NCI-H446 treated with DMSO at 0.1 percent for 48 hours (cell line): ENCODE data around the gene EXD2.
"Not testable (repeated sequence)": the region's sequence is repeated elsewhere in the genome, so short reads cannot be mapped to it uniquely, and the experiment has no call there.

ENCODE experiments used
- DNase-seq: peaks from one replicate; lab custom pipeline; 2025; lab: John Stamatoyannopoulos, UW

The EXD2 gene, protein sequence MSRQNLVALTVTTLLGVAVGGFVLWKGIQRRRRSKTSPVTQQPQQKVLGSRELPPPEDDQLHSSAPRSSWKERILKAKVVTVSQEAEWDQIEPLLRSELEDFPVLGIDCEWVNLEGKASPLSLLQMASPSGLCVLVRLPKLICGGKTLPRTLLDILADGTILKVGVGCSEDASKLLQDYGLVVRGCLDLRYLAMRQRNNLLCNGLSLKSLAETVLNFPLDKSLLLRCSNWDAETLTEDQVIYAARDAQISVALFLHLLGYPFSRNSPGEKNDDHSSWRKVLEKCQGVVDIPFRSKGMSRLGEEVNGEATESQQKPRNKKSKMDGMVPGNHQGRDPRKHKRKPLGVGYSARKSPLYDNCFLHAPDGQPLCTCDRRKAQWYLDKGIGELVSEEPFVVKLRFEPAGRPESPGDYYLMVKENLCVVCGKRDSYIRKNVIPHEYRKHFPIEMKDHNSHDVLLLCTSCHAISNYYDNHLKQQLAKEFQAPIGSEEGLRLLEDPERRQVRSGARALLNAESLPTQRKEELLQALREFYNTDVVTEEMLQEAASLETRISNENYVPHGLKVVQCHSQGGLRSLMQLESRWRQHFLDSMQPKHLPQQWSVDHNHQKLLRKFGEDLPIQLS

DNA sequence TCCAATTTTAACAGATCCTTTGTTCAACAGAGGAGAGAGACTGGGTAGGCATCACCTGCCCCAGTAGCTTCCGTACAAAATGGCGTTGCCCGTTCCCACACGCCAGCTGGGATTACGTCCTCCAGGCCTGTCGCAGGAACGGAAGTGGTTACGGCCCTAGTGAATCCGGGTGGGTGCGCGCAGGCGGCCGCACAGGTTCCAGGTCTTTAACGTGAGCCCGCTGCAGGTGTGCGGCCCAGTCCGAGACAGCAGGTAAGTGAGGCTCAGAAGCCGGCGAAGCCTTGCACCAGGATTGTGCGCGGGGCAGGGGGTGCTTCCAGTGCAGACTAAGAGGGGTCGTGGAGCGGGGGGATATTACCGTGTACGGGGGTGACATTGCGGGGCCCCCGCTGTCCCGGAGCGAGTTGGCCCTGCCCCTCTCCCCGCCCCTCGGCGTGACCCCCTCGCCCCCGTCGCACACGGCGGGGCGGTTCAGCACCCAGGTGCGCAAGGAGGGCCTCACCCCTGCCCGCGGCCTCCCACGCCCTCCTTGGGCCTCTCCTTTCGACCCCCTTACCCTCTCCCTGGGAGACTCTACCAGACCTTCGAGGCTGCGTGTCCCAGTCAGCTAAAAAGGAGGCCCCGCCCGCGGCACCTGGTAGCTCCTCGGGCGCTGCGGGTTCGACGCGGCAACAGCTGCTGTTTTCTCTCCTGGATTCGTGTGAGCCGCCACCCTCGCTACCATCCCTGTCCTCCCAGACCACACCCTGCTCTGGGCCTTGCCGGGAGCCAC is at the start of gene EXD2:
TSS of gene EXD2 (plus strand) at position 159 of the 772 bp plus-strand sequence. CDS start 17,973 bp downstream, outside the sequence.
- peak; percentile 62 for DNase-seq

DNA sequence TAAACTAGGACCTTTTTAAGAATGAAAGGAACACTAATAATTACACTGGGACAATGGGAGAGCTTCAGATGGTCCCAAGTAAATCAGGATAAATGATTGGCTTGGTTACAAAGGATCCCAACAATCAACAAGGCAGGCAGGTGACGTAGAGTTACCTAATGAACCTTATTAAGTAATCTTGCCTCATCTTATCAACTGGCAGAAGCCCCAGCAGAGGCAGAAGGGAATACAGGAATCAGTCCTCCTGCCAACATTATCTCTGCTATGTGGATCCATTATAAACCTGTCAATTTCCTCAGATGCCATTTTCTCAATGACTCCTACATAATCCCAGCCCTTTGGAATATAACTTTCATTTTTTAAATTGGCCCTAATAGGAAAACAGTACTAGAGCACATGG is 49.7 kb upstream of the EXD2 start:
- no peak for DNase-seq

DNA sequence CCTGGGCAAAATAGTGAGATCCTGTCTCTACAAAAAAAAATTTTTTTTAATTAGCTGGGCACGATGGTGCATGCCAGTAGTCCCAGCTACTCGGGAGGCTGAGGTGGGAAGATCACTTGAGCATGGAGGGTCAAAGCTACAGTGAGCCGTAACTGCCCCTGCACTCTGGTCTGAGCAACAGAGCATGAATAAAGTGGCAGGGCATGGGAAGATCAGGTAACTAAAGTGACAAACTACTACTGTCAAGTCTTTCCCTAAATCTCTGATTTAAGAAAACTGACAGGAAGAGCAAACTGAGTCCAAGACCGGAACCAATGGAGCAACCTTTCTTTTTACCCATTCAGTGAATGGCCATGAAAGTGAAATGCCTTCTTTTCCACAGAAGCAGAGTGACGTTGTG is 49.2 kb upstream of the EXD2 start:
- no peak for DNase-seq

DNA sequence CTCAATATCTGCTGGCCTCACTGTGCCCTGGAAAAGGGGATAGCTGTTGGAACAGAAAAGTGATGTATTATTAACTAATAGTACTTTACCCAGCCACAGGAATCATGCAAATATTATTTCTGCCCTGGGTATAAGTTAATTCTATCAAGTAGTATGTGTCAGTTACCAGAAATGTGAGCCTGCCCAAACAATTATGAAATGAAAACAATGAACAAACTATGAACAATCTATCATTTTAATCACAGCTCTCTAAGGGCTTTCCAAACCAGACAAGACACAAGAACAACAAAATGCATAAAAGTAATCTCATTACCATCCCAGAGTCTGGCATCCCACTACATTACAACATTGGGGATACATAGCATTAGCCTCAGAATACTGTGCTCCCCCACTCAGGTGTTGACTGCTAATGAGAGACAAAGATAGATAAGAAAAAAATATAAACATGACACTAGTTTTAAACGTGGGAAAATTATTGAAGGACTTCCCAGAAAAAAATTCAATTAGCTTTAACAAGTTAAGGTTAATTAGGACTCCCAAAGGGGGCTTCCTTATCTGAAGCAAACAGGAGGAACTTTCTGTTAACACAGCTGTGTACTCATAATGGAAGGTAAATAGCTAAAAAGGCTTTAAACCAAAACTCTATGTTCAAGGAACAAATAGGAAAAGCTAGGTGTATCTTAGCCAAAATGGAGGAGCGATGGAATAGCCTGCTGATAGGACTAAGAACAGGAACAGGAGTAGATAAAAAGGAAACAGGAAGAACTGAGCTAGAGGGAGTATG is 41.6 kb upstream of the EXD2 start:
- no peak for DNase-seq

DNA sequence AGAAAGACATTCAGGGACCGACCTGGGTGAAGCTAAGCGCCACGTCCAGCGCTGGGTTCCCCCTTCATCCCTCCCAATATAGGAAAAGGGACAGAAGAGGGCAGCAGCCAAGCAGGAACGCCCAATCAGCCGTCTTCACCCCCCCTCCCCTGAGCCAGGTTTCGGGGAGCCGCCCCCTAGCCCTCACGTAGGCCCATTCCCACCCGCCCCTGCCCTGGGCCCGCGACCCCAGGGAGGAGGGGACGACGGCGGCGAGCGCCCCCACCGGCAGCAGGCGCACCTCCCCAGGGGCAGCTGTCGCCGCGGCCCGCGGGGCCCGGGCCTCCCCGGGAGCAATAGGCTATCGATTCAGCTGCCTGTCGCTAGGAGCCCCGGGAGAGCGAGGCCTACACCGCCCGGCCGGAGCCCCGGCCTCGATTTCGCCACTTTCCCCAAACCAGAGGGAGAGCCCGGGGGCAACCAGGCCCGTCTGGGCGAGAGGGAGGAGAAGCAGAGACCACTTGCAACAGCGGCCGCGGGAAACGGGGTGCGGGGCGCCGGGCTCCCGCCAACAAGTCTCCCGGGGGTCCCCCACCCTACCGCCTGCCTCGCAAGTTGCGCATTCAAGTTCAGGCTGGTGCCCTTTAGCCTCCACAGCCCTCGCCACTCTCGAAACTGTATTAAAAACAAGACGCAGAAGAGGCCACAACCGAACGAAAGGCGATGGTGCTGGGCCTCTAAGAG is 39.7 kb upstream of the EXD2 start:
- peak; percentile 44 for DNase-seq

DNA sequence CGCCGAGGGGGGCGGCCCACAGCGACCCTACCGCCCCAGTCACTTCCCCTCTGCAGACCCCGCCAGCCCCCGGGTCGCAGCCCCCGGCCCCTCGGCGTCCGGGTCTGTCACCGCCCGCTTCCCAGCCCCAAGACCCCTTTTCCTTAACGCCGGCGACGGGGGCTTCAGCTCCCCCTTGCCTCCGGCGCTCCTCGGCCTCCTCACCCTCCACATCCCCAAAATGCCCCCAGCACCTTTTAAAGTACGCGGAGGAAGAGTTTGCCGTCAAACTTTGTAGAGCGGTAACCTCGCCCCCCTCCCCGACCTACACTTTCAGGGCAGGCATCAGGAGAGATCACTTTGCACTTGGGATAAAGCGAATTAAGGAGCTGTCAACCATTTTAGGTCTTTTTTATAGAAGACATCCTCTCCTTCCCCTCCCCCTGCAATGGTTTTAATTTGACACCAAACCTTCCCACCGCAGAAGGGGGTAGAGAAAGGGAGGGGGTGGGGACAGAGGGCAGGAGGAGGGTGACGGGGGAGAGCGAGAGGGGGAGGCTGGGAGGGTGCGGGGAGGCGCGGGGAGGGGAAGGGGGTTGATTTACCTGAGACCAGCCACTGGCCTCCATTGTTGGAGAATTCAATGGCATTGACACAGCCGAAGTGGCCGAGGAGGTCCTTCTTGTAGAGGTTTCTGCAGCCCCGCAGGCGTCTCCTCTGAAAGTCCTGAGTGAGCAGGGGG is 39.0 kb upstream of the EXD2 start:
- DNase-seq: no peak

DNA sequence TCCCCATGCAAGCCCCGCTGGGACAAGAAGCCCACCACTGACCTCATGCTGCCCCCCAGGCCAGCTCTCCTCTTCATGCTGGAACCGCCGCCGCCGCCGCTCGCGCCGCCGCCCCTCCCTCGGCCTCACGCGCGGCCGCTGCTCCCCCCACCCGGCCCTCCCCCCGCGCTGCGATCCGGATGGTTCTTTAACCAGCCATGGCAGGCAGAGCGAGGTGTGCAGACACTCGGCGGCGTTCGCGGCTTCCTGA is 38.5 kb upstream of the EXD2 start, which contains the start of gene DCAF5:
TSS of gene DCAF5 (minus strand) at position 218 of the 250 bp plus-strand sequence. CDS start at position 77, 141 bp downstream.
- peak; percentile 66 for DNase-seq

DNA sequence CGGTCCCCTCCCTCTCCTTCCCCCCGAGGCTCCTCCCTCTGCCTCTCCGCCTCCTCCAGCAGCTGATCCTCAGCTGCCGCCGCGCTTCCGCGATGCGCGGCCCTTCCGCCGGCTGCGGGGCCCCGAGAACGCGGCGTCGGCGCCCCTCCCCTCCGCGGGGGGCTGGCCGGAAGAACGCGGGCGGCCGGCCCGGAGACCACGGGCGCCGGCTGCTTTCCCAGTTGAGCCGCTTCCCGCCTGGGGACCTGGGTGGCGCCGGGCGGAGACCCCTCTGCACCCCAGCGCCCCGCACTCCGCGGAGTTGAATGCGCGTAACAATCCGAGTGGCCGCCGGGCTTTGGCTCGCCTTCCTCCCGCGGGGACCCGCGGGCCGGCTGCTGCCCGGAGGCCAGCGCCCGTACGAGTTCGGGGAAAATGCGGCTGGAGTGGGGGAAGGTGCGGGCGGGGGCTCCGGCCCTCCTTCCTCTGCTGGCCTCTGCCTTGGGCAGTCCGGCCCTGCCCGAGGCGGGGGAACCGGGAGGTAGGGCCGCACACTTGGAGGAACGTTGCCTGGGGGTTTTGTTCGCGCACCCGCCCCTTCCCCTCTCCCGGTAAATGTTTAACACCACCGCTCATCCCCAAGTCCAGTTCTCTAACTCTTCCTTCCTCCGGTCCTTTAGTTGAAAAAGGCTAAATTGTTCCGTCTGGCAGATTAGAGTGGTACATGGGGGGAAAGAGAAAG is 38.0 kb upstream of the EXD2 start:
- no peak for DNase-seq

DNA sequence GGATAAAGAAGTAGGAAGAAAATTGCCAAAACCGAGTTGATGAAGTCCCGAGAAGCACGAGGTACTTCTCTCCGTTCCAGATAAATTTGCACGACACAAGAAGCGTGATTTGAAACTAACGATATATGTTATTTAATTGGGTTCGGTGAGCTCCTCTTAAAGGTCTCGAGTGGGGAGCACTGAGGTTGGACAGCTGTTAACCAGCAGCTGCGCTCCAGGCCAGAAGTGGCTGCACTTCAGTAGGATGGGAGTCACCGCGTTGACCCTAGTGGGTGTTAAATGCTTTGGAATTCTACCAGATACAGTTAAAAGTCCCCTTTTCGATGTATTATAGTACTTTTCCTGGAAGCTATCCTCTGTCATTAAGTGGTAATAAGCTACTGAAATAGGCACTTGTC is 37.4 kb upstream of the EXD2 start:
- no peak for DNase-seq

DNA sequence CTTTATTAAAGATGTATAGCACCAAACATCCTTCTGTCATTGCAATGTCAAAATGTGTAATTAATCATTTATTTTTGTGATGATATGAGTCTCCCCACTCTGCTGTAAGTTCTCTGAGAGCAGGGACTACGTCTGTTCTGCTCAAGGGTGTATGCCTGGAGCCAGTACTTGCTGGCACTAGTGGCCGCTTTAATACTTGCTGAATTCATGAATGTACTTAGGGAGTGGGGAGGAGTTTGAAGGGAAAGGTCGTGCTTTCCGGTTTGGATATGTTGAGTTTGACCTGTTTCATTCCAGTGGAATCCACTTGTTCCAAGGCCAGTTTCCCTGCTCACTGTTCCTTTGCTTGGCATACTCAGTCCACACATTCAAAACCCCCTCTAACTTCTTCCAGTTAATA is 36.5 kb upstream of the EXD2 start:
- DNase-seq: no peak

DNA sequence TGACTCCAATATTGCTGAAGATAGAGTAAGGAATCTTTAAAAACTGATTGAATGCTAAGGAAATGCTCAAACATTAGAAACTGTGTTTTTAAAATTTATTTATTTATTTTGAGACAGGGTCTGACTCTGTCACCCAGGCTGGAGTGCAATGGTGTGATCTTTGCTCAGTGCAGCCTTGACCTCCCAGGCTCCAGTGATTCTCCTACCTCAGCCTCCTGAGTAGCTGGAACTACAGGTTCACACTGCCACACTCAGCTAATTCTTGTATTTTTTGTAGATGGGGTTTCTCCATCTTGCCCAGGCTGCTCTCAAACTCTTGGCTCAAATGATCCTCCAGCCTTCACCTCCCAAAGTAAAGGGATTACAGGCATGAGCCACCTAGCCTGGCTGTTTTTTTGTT is 35.1 kb upstream of the EXD2 start:
- no peak for DNase-seq

DNA sequence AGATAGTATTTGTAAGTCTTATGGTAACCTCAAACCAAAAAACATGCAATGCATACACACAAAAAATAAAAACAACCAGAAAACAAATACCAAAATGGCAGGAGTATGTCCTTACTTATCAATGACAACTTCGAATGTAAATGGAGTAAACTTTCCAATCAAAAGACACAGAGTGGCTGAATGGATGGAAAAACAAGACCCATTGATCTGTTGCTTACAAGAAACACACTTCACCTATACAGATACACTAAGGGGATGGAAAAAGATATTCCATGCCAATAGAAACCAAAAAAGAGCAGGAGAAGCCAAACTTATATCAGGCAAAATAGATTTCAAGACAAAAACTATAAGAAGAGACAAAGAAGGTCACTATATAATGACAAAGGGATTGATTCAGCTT is 29.7 kb upstream of the EXD2 start:
- no peak for DNase-seq

DNA sequence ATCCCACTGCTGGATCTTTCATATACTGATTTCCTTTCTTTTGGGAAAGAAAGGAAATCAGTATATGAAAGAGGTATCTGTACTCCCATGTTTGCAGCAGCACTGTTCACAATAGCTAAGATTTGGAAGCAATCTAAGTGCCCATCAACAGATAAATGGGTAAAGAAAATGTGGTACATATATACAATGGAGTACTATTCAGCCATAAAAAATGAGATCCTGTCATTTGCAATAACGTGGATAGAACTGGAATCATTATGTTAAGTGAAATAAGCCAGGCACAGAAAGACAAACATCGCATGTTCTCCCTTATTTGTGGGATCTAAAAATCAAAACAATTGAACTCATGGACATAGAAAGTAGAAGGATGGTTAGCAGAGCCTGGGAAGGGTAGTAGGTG is 25.5 kb upstream of the EXD2 start:
- not testable (repeated sequence) for DNase-seq

DNA sequence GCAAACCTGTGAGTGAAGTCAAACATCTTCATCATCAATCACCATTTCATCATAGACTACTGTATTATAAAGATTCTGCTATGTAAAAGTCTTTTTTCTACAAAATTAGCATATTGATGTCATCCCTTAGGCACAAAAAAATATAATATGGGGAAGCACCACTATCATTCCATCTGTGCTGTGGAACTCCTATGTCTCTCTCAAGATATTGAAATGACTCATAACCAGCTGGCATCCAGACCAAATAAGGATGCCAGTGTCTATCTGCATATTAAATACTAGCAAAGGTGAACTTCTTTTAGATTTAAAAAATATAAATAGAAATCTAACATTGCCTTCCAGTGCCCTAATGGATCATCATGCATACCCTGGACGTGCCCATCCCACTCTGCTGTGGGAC is 20.5 kb upstream of the EXD2 start:
- DNase-seq: no peak

DNA sequence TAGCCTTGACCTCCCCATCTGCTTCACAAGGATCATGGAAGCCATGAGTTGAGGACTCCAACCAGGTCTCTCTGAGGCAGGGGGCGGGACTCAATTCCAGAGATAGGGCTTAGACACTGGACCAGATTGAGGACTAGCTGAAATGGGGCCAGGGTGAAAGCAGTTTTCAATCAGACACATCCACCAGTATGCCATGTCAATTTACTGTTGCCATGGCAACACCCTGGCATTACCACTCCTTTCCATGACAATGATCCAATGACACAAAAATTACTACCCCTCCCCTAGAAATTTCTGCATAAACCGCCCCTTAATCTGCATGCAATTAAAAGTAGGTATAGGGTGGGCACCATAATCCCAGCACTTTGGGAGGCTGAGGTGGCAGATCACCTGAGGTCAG is 19.7 kb upstream of the EXD2 start:
- DNase-seq: no peak

DNA sequence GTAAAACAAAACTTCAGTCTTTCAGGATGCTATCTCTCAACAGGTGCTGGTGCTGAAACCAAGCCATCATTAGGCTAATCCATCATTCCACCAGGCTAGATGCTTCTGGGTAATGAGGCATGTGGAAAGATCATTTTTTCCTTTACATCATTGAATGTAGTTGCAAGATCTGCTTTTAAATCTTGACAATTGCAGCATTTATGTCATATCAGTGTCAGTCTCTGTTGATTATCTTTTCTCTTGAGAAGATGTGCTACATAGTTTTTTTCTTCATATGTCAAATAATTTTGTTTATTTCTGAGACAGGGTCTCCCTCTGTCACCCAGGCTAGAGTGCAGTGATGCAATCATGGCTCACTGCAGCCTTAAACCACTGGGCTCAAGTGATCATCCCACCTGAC is 16.2 kb upstream of the EXD2 start:
- DNase-seq: no peak

DNA sequence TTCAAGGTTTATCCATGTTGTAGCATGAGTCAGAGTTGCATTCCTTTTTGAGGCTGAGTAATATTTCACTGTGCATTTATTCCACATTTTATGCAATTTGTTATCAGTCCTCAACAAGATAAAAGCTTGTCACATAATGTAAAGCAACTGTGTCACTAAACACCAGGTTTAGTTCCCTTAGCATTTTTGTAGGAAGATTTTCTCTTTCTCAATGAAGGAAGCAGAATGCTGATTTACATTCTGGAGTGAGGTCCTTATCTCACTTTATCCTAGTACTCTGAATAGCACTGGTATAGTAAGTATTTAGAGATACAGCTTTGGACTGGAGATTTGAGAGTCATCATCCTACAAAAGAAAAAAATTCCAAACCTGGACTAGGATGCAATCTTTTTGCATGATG is 9.8 kb upstream of the EXD2 start:
- no peak for DNase-seq

DNA sequence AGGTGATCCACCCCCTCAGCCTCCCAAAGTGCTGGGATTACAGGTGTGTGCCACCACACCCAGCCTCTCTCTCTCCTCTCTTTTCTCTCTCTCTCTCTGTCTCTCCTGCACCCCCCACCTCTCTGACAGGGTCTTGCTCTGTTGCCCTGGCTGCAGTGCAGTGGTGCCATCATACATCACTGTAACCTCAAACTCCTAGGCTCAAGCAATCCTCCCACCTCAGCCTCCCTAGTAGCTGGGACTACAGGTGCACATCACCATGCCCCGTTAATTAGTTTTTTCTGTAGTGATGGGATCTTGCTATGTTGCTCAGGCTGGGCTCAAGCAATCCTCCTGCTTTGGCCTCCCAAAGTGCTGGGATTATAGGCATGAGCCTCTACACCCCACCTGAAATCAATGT is 8.7 kb upstream of the EXD2 start:
- DNase-seq: not testable (repeated sequence)

DNA sequence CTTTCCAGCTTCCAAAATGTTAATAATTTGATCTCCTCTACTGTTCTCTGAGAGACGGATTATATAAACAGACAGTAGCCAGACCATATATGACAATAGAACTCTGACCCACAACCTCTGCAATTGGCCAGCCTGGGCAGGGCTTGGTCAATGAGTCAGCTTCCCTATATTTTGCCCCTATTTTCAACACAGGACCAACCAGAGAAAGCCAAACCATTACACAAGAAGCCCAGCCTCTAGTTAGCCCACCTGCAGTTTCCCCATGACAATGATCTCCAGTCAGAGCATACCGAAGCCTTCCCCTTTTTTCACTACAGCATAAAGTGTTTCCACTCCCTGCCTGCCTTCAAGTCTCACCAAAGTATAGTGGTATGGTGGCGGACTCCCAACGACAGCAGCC is 7.6 kb upstream of the EXD2 start:
- DNase-seq: no peak

DNA sequence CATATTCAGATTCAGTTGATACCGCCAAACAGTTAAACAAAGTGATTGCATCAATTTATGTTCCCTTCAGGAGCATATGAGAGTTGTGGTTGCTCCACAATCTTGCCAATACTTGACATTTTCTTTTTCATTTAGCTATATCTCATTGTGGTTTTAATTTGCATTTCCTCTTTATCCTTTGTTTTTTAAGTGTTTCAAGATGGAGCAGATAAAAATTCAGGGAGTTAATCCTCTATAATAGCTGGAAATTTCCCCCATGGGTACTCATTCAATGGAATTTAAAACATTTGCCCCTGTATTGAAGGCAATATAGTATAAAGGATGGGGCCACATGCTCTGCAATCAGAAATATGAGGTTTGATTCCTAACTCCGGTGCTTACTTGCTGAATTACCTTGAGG is 1.1 kb upstream of the EXD2 start:
- DNase-seq: no peak
